GM12872 (cell line): ENCODE data around the gene DNM2.

Source experiments
- CTCF ChIP-seq: IDR thresholded peaks from 3 replicates; pipeline ENCODE4 v1.5.1; 2011; ENCODE audit warnings: low read depth, mild to moderate bottlenecking, low read length, moderate library complexity; ENCODE audit not compliant: insufficient read depth

Gene DNM2

GRCh38 chr19:10680545-10681135 is 37.2 kb upstream of the DNM2 start:
- TF ChIP-seq CTCF: no peak

GRCh38 chr19:10681658-10682057 is 36.2 kb upstream of the DNM2 start:
- TF ChIP-seq CTCF: no peak

GRCh38 chr19:10682397-10683063 is 35.3 kb upstream of the DNM2 start:
- TF ChIP-seq CTCF: no peak

- TF ChIP-seq CTCF: no peak
Observed at GRCh38 chr19:10683064-10683426, 34.8 kb upstream of the DNM2 start.

GRCh38 chr19:10683582-10683981 is 34.3 kb upstream of the DNM2 start:
- no peak for TF ChIP-seq CTCF

- TF ChIP-seq CTCF: no peak
Observed at GRCh38 chr19:10685210-10685609, 32.7 kb upstream of the DNM2 start.

GRCh38 chr19:10686193-10686592 is 31.7 kb upstream of the DNM2 start:
- TF ChIP-seq CTCF: no peak
